Esophagus muscularis mucosa (tissue), 4 donors: Measurements from ENCODE around the gene MYO1D. TPM values are rescaled to one million over a fixed set of nuclear protein-coding genes. Genes with fewer than 3 reads are reported as not detected.

ENCODE experiments used
- DNase-seq: peaks from one replicate; pipeline ENCODE4 v3.0.0-alpha.2; 2017; ENCODE audit errors: extremely low spot score
- H3K27ac ChIP-seq, 4 donors: fragments of 200-600 bp; sonication (generic); replicated peaks in 1 of 4; 1 replicate in 3 of 4; 2 replicates in 1 of 4; pipeline ENCODE4 v1.5.1; 2016 to 2019; ENCODE audit warnings: mild to moderate bottlenecking in 1 of 4
- H3K27me3 ChIP-seq, 4 donors: fragments of 200-600 bp; sonication (generic); one replicate each; pipeline versions ENCODE4 v1.5.1 to v1.6.0; 2016 to 2019
- H3K36me3 ChIP-seq, 4 donors: fragments of 200-600 bp; sonication (generic); one replicate each; pipeline ENCODE4 v1.5.1; 2016 to 2019
- H3K4me1 ChIP-seq, 4 donors: fragments of 200-600 bp; sonication (generic); one replicate each; pipeline ENCODE4 v1.5.1; 2016 to 2019
- H3K4me3 ChIP-seq, 4 donors: fragments of 200-600 bp; sonication (generic); 1 replicate in 2 of 4; 2 replicates in 2 of 4; pipeline ENCODE4 v1.5.1; 2016 to 2019; ENCODE audit warnings: mild to moderate bottlenecking in 4 of 4, moderate library complexity in 1 of 4
- H3K9me3 ChIP-seq, 4 donors: fragments of 200-600 bp; sonication (generic); 1 replicate in 3 of 4; 2 replicates in 1 of 4; pipeline ENCODE4 v1.5.1; 2016 to 2019
- CTCF ChIP-seq, 3 experiments: fragments of 200-600 bp in 2 of 3; fragments of 450-650 bp in 1 of 3; sonication (generic) in 2 of 3; IDR thresholded peaks; one replicate each; pipeline ENCODE4 v1.5.1; 2017 to 2019; ENCODE audit warnings: antibody characterized with exemption in 3 of 3, mild to moderate bottlenecking in 2 of 3, moderate library complexity in 1 of 3
- EP300 ChIP-seq: sonication (generic); formaldehyde crosslinking; IDR thresholded peaks from one replicate; pipeline ENCODE4 v1.6.1; 2017; ENCODE audit warnings: antibody characterized with exemption
- POLR2A ChIP-seq: fragments of 450-650 bp; IDR thresholded peaks from one replicate; pipeline ENCODE4 v1.6.1; 2017; ENCODE audit warnings: antibody characterized with exemption, moderate library complexity, mild to moderate bottlenecking, low read depth
- POLR2AphosphoS5 ChIP-seq, 2 donors: sonication (generic); formaldehyde crosslinking; IDR thresholded peaks; one replicate each; pipeline ENCODE4 v1.6.1; 2017; ENCODE audit warnings: antibody characterized with exemption in 2 of 2
- WGBS: methylation state at CpG from one replicate; pipeline ENCODE4 v1.1.5; 2018; 5-methylcytosine and 5-hydroxymethylcytosine counted together
- intact Hi-C: fragments of 100-400 bp; cut with DNase I; formaldehyde crosslinking; loops from one replicate; pipeline ENCODE4 v1.15.1; 2023
- total RNA-seq, 4 donors: library from RNA; depleted of rRNA; stranded (reverse); fragments of >200 nt; gene quantifications; one replicate each; pipeline versions ENCODE4 v1.1.0 to v1.2.1, GENCODE V29; 2016

The MYO1D gene
- total RNA-seq, 4 donors from 2014 or later: 27.3 to 30.3 (median 29.0) TPM

- Histone ChIP-seq H3K27ac (no peak overlapping the region), H3K27me3 (no peaks in the 10 kb centered on the region), H3K36me3 (peaks cover 0 to 11% (median 0%) of the 10 kb centered on the region in 4 donors), H3K9me3 (no peaks in the 10 kb centered on the region), H3K4me1 (no peaks in the 10 kb centered on the region), H3K4me3 (no peak overlapping the region)
- TF ChIP-seq POLR2A (no peak), CTCF (IDR thresholded peaks at IDR 0.05) (no peak), POLR2AphosphoS5 (IDR thresholded peaks at IDR 0.05) (no peak), EP300 (no peak)
- DNase-seq: no peak
- intact Hi-C loops: no loop called here
- 74% methylated on average over 3 of the region's 3 CpGs for WGBS
These were observed 107.1 kb downstream of the MYO1D start for GRCh38 chr17:32769846-32770245.

GRCh38 chr17:32763855-32764439, 113.0 kb downstream of the MYO1D start:
- H3K27me3 ChIP-seq: no peaks in the 10 kb centered on the region
- intact Hi-C loops: no loop called here
- H3K27ac ChIP-seq: no peak overlapping the region
- peaks cover 0 to 27% (median 5%) of the 10 kb centered on the region in 4 donors for H3K36me3 ChIP-seq
- WGBS: 71% methylated on average over 5 of the region's 5 CpGs
- TF ChIP-seq POLR2AphosphoS5 (IDR thresholded peaks at IDR 0.05) (no peak), EP300 (no peak), POLR2A (no peak), CTCF (IDR thresholded peaks at IDR 0.05) (no peak)
- H3K9me3 ChIP-seq: no peaks in the 10 kb centered on the region
- DNase-seq: no peak
- H3K4me3 ChIP-seq: no peak overlapping the region
- no peaks in the 10 kb centered on the region for H3K4me1 ChIP-seq

GRCh38 chr17:32759476-32759875, 117.4 kb downstream of the MYO1D start:
- Histone ChIP-seq H3K4me1 (no peaks in the 10 kb centered on the region), H3K4me3 (no peak overlapping the region), H3K36me3 (peaks cover 0 to 12% (median 4%) of the 10 kb centered on the region in 4 donors), H3K27me3 (no peaks in the 10 kb centered on the region), H3K9me3 (no peaks in the 10 kb centered on the region), H3K27ac (no peak overlapping the region)
- intact Hi-C loops: loop anchor here (5.0 kb wide), 1 partner anchor 277 kb away; no protein-coding TSS in a partner anchor
- TF ChIP-seq POLR2AphosphoS5 (IDR thresholded peaks at IDR 0.05): no peak
- TF ChIP-seq CTCF (IDR thresholded peaks at IDR 0.05): no peak
- TF ChIP-seq EP300: no peak
- no peak for TF ChIP-seq POLR2A
- no peak for DNase-seq

GRCh38 chr17:32757963-32758362, 119.0 kb downstream of the MYO1D start:
- WGBS: 100% methylated on average over 1 of the region's 1 CpG

More at GRCh38 chr17:32757963-32758362, 119.0 kb downstream of the MYO1D start:
- Histone ChIP-seq H3K27me3 (no peaks in the 10 kb centered on the region), H3K36me3 (peaks cover 0 to 6% (median 2%) of the 10 kb centered on the region in 4 donors), H3K9me3 (no peaks in the 10 kb centered on the region), H3K27ac (no peak overlapping the region), H3K4me3 (no peak overlapping the region), H3K4me1 (no peaks in the 10 kb centered on the region)
- no peak for TF ChIP-seq CTCF (IDR thresholded peaks at IDR 0.05)
- TF ChIP-seq POLR2A: no peak
- no peak for TF ChIP-seq POLR2AphosphoS5 (IDR thresholded peaks at IDR 0.05)
- TF ChIP-seq EP300: no peak
- intact Hi-C loops: loop anchor here (5.0 kb wide), 1 partner anchor 276 kb away; no protein-coding TSS in a partner anchor
- no peak for DNase-seq
